NCI-H128 (cell line): ENCODE results near the gene MAD2L2.
A peak's percentile ranks its signal among the peaks of the same experiment; 100 is the strongest.

ENCODE experiments used
- DNase-seq: peaks from one replicate; lab custom pipeline; 2025; ENCODE audit not compliant: unreplicated experiment; lab: John Stamatoyannopoulos, UW

Gene MAD2L2

GRCh38 chr1:11638121-11638520 lies 42.8 kb downstream of the MAD2L2 start:
- DNase-seq: no peak

GRCh38 chr1:11634365-11635192 lies 46.4 kb downstream of the MAD2L2 start:
- peak; percentile 68 for DNase-seq

- no peak for DNase-seq
These were observed 51.5 kb downstream of the MAD2L2 start for GRCh38 chr1:11629184-11630016.

DNA sequence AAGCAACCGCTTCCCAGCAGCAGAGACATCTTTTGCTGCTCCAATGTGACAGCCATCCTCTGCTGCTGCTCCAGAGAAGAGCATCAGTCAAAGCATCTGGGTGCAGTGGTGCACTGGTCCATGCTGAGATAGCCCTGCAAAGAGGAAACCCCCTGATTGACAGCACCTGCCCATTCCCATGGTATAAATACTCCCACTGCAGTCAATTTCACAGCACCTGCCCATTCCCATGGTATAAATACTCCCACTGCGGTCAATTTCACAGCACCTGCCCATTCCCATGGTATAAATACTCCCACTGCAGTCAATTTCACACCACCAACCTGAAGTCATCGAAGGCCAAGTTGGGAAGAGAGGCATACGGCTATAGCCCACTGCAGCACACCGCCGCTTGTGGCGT lies 52.2 kb downstream of the MAD2L2 start:
- DNase-seq: no peak

DNA sequence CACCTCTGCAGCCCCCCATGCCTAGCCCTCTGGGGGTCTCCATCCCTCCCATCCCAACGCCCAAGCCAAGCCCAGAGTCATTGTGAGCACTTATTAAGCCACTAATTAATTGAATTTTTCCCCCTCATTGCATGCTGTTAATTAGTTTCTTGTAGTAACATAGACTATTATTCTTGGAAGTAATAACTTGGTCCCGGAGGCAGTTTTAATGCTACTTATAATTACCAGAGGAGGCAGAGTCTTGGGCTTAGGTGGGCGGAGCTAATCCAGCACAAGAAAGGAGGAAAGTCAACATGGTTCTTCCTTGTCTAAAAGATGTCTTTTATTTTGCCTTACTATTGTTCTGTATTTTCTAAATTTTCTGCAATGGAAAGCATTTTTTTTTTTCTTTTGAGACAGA lies 54.4 kb downstream of the MAD2L2 start:
- no peak for DNase-seq
